ENCODE measurements around the gene ZDHHC14.

Gene ZDHHC14

GRCh38 chr6:157493173-157493572 is 112.2 kb downstream of the ZDHHC14 start:
- DNase-seq (ENCODE audit: low spot score): no peak

- DNase-seq (ENCODE audit: low spot score): no peak
Measured at GRCh38 chr6:157493576-157493975, 112.6 kb downstream of the ZDHHC14 start.

- no peak for DNase-seq (ENCODE audit: low spot score)
Measured at GRCh38 chr6:157494132-157494710, 113.2 kb downstream of the ZDHHC14 start.

GRCh38 chr6:157496534-157497095 is 115.6 kb downstream of the ZDHHC14 start:
- no peak for DNase-seq (ENCODE audit: low spot score)

- DNase-seq (ENCODE audit: low spot score): peak; percentile 30
Measured at GRCh38 chr6:157497579-157497978, 116.6 kb downstream of the ZDHHC14 start.

DNA sequence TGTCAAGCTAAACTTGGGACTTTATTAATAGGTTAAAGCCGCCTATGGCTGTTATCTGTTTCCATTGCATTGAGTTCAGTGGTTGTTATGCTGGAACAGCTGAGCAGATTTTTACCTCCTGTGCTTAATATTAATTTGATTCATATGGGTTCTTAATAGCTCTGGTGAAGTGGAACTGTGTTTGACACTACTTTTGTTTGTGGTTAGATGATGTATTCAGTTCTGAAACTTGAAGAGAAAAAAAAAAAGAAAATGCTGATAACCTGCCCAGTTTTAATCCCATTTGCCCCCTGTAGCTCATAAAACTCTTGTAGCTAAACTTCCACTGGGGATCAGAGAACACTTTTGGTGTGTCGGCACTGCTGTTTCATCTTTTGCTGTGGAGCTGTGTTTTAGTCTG is 117.8 kb downstream of the ZDHHC14 start:
- no peak for DNase-seq (ENCODE audit: low spot score)

- DNase-seq (ENCODE audit: low spot score): no peak
Measured at GRCh38 chr6:157500022-157500421, 119.0 kb downstream of the ZDHHC14 start.

- no peak for DNase-seq (ENCODE audit: low spot score)
Measured at GRCh38 chr6:157503018-157503747, 122.2 kb downstream of the ZDHHC14 start.

- no peak for DNase-seq (ENCODE audit: low spot score)
Measured at GRCh38 chr6:157505912-157506491, 125.0 kb downstream of the ZDHHC14 start.

DNA sequence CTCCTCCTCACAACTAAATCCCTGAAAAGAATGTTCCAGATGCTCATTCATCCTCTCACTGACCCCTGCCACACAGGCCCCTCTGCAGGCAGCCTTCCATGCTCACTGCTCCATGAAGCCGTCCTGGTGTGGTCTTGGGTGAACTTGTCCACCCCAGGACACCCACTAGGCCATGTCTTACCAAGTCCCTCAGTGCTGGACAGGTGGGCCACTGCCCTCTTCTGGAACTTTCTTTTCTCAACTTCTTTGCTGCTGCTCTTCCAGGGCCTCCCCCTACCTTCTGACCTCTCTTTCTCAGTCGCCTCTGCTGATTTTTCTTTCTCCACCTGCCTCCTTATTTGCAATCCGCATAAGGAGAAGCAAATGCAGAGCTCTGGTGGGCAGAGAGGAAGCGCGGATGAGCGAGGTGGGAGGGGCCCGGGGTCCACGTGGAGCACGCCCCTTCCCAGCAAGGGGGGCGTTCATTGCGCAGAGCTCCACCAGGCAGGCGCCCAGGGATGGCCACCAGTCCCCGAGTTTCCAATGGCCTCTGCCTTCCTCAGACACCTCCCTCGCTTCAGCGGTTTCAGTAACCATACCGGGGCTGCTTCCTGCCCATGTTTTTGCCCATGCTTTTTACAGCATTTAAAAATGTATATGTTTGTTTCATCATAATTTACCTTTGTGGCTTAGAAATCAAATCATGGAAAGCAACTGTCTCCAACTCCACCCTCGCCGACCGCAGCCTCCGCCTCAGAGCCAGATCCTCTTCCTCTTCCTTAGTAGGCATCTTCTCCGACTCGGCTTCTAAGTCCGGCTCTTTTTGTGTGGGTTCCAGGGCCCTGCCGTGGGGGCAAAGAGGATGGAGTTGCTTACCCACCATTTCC is 129.6 kb downstream of the ZDHHC14 start:
- DNase-seq (ENCODE audit: low spot score): no peak

DNA sequence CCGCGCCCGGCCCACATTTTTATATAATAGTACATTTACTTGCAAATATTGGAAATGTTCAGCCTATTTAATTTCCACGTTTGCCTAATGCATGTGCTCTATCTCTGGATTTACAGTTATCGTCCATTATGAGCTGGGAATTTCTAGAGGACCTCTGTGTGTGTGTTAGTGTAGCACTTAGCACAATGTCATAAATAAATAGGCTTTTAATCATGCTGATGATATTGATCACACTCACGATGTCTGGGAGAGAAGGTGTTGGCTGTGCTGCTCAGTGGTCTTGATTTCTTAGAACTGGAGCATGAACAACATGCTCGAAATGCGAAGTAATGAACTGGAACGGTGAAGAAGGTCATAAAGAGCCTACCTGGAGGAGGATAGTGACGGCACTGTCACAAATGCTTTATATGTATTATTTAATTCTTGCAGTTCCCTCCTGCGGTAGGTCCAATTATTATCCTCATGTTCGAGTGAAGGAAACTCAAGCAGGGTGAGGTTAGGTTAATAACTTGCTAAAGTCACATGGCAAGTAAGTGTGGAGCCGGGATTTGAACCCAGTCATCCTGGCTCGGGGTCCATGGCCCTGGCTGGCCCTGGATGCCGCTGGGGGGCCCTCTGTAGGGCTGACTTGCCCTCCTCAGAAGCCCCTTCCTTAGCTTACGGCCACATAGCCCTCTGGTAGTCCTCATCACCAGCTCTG is 130.8 kb downstream of the ZDHHC14 start:
- DNase-seq (ENCODE audit: low spot score): no peak

DNA sequence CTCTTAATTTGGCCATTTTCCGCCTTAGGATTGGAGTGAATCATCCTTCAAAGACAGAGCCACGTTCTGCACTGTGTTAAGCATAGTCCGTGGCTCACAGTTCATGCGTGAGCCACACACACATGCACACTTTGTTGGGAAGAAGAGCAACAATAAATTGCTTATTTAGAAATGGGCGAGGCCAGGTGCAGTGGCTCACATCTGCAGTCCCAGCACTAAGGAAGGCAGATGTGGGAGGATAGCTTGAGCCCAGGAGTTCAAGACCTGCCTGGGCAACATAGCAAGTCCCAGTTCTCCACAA is 131.3 kb downstream of the ZDHHC14 start:
- no peak for DNase-seq (ENCODE audit: low spot score)

GRCh38 chr6:157513004-157513603 is 132.1 kb downstream of the ZDHHC14 start:
- DNase-seq (ENCODE audit: low spot score): no peak

GRCh38 chr6:157513619-157514485 is 132.9 kb downstream of the ZDHHC14 start:
- DNase-seq (ENCODE audit: low spot score): no peak

DNA sequence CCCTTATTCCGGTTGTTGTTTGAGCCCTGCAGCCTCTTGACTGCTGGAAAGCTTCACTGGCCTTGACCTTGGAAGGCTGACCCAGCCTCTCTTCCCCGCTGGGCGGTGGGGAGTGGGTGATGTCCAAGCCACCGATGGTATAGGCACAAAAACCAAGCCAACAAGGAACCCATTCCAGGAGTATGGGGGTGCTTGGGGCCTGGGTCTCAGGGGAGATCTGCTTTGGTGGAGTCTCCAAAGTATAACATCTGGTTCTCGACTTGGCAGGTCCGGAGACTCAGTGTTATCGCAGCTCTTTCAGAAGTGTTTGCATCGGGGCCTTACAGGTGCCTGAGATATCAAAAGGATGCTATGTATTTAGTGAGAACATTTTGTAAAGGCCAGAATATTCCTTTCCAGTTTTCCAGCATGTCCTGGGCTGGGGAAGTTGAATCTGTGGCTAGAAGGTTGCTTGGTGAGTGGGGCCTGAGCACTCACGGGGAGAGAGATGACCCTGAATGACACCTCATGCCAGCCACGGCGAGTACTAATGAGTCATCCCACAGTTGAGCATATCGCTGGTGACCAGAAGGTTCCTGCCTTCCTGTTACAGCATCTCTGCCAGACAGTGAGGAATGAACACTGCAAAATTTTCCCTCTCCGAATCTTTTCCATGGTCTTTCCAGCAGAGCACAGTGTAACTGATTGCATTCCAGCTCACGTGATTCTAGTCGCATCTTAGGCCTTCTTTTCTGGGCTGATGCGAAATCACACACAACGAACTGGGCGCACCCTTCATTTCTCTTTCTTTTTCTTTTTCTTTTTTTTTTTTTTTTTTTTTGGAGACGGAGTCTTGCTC is 133.9 kb downstream of the ZDHHC14 start:
- peak; percentile 17 for DNase-seq (ENCODE audit: low spot score)

DNA sequence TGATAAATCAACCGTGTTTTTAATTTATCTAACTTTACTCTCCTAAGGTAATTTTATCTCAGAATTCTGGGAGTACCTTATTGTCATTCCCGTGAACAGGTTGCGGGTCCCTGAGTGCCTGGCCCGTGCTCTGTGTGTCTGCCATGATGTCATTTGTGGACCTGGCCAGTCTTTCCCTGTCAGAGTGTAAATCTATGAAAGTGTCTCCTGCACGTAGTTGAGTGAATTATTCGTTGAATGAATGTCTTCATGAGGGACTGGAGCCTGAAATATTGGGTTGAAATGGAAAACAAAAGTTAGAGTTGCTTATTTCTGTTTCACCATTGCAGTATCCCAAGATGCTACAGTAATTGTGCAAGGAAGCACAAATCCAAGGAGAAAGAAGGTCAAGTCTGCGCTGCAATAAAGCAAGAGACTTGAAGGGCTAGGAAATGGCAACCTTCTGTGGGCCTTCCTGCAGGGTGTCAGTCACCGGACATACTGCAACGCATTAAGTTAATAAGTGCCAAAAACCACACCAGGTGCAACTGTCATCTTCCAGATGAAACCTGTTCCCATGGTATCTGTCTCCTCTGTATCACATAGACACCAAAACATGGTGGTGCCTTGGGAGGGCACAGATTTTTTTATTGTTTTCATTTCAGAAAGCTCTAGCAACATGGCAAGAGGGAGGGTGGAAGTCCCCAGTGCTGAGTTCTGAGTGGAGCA is 135.5 kb downstream of the ZDHHC14 start:
- no peak for DNase-seq (ENCODE audit: low spot score)

GRCh38 chr6:157517601-157518359 is 136.8 kb downstream of the ZDHHC14 start:
- DNase-seq (ENCODE audit: low spot score): no peak
